AG04449 (cell line): ENCODE measurements around the gene CNN2.

Experiments
- CTCF ChIA-PET: fragments of 350-600 bp; formaldehyde crosslinking; extraction: SDS; loops from one replicate; lab custom pipeline; 2021; ENCODE audit warnings: antibody characterized with exemption; lab: Yijun Ruan, JAX
- POLR2A ChIA-PET: fragments of 400-600, 350-600 bp; formaldehyde crosslinking; extraction: SDS; loops from one replicate; lab custom pipeline; 2020; ENCODE audit warnings: antibody characterized with exemption, inconsistent platforms; lab: Yijun Ruan, JAX
- DNase-seq: peaks from one replicate; pipeline ENCODE4 v3.0.0-alpha.2; 2010; ENCODE audit warnings: low read depth, low spot score
- H3K4me3 ChIP-seq: 2 replicates; pipeline ENCODE4 v1.5.1; 2011; ENCODE audit warnings: low read depth, mild to moderate bottlenecking, control low read depth, low read length
- CTCF ChIP-seq: IDR thresholded peaks from one replicate; pipeline ENCODE4 v1.5.1; 2011; ENCODE audit warnings: mild to moderate bottlenecking, moderate library complexity, low read length, control low read depth, inconsistent platforms; ENCODE audit not compliant: insufficient read depth; ENCODE audit errors: missing control alignments

Gene CNN2

GRCh38 chr19:1087813-1088415, 61.5 kb downstream of the CNN2 start:
- CTCF ChIA-PET = interaction anchor here (1.4 kb wide), 1 partner anchor 23 kb away, joined by 4 read pairs; no protein-coding TSS in a partner anchor
- H3K4me3 ChIP-seq = no peak overlapping the region
- POLR2A ChIA-PET = no interaction called here
- DNase-seq = no peak
- TF ChIP-seq CTCF = no peak

GRCh38 chr19:1088416-1089010, 62.1 kb downstream of the CNN2 start:
- no peak for DNase-seq
- no peak overlapping the region for H3K4me3 ChIP-seq
- POLR2A ChIA-PET = no interaction called here
- CTCF ChIA-PET = interaction anchor here (1.4 kb wide), 1 partner anchor 24 kb away, joined by 4 read pairs; no protein-coding TSS in a partner anchor
- TF ChIP-seq CTCF = no peak
